Measurements from ENCODE around the gene ECT2L. TPM values are rescaled to one million over a fixed set of nuclear protein-coding genes. Genes with fewer than 3 reads are reported as not detected.

ECT2L gene, protein sequence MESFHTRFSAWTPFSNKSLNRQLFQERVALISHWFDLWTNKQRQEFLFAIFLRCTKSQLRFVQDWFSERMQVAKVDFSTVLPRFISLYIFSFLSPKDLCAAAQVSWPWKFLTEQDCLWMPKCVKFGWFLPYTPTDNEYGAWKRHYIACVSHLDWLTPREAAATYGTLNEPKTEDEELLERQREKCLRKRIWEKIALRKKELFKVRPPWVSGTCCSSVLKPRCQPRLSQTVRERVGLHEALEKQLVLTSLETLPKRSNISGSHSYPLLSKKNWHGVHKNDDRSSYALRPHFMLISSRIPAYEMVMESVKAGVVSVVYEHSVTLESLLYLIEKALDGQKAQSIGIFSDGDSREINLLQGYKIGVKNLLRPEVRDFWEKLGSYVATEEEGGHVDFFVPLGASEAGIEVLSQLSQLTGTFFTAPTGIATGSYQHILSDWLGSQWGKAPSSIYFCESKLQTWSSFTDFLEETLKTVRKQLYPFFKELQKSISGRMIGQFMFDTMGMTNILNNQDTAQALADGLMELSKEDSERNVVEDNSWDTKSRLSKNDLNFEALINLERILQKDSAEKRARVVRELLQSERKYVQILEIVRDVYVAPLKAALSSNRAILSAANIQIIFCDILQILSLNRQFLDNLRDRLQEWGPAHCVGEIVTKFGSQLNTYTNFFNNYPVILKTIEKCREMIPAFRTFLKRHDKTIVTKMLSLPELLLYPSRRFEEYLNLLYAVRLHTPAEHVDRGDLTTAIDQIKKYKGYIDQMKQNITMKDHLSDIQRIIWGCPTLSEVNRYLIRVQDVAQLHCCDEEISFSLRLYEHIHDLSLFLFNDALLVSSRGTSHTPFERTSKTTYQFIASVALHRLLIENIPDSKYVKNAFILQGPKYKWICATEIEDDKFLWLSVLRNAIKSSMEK
- not detected in 2 replicates for total RNA-seq (2016; rRNA removed; fragmentation: Illumina TruSeq; extraction: Trizol)
- 0.10 TPM in 1 of 2 replicates, not detected in the other for total RNA-seq (2016; cell fraction: cytosol; rRNA removed; fragmentation: Illumina TruSeq; extraction: Trizol; ENCODE audit: low read depth)
- total RNA-seq (2016; cell fraction: insoluble cytoplasmic fraction; rRNA removed; fragmentation: Illumina TruSeq; extraction: Trizol), result not detected in 2 replicates
- not detected in 2 replicates for total RNA-seq (2016; cell fraction: membrane; rRNA removed; fragmentation: Illumina TruSeq; extraction: Trizol)
- total RNA-seq (2016; cell fraction: nucleus; rRNA removed; fragmentation: Illumina TruSeq; extraction: Trizol), result not detected in 2 replicates
- 0.05 and 0.12 TPM in 2 replicates for polyA plus RNA-seq (2011; rRNA removed)
- not detected in 2 replicates for polyA plus RNA-seq (2011; cell fraction: cytosol; rRNA removed)
- 0.10 TPM in 2 replicates for polyA plus RNA-seq (2011; cell fraction: nucleus; rRNA removed)
- 0.05 and 0.08 TPM in 2 replicates for polyA plus RNA-seq (2012)
- not detected in 2 replicates for polyA plus RNA-seq (2016; cell fraction: cytosol; fragmentation: Illumina TruSeq; extraction: Trizol; ENCODE audit: low read depth)
- polyA plus RNA-seq (2016; cell fraction: insoluble cytoplasmic fraction; fragmentation: Illumina TruSeq; extraction: Trizol; ENCODE audit: low read depth), result not detected in 2 replicates
- polyA plus RNA-seq (2016; cell fraction: membrane; fragmentation: Illumina TruSeq; extraction: Trizol; ENCODE audit: low read depth), result not detected in 2 replicates
- not detected in 2 replicates for polyA plus RNA-seq (2016; cell fraction: nucleus; fragmentation: Illumina TruSeq; extraction: Trizol; ENCODE audit: insufficient read depth, low read depth)
- polyA minus RNA-seq (2011; rRNA and poly(A)+ RNA removed; ENCODE audit: low replicate concordance), result not detected in 2 replicates
- not detected in 2 replicates for polyA minus RNA-seq (2011; cell fraction: cytosol; rRNA and poly(A)+ RNA removed)
- polyA minus RNA-seq (2011; cell fraction: nucleus; rRNA and poly(A)+ RNA removed), result 0.26 TPM in 1 of 2 replicates, not detected in the other
- percentile 23 among the genes with signal in this experiment for Bru-seq, nascent RNA
- BruChase-seq, experiment 1, labeled RNA remaining after a 6-hour chase, result percentile 22 among the genes with signal in this experiment
- BruChase-seq, experiment 2, labeled RNA remaining after a 2-hour chase, result percentile 28 among the genes with signal in this experiment
- long read RNA-seq, experiment 1, result 0 reads
- long read RNA-seq, experiment 2, result 0 reads

DNA sequence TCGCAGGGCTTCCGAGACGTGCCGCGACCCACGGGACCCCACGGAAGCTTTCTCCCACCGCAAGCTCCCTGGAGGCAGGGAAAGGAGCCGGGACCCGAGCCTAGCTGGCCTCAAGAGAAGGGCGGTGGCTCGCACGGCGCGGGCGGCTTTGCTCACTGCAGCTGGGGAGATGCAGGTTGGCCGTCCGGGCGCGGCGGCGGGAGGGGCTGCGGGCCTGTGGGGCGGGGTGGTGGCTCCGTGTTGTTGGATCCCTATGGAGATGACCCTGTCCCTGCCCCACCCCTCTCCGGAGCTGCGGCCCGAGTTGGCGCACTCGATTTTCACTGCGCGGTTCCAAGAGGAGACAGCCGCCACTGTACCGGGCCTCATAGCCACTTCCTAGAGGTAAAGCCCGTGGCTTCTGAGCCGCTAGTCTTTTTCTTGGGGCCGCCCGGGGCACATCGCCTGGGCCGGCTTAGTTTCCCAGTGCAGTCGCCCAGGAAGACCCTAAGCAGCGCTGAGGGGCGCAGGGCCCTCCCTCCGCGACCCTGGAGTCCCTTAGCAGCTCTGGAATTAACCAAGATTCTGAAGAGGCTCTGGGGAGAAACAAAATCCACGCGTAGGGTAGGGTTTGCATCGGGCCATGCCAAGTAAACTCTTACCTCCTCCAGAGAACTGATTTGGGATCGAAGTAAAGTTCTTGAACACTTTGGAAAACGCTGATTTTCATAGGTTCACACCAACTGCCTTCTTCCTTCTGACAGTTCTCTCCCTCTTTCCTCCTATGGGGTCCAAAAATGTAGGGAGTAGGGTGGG is at the start of gene ECT2L:
Gene ECT2L, plus strand, starts transcription at position 279 of the 795 bp plus-strand sequence. CDS start 17,188 bp downstream, outside the sequence.
- Histone ChIP-seq H3K4me3 (replicated peaks in 1 of 3; ENCODE audit: insufficient read depth in 1 of 3, low read depth in 2 of 3, low read length in 3 of 3) (no peak within 1 kb of the TSS), H3K4me2 (ENCODE audit: low read depth, low read length) (no peak within 1 kb of the TSS), H3K9me3 (ENCODE audit: low read length) (no peaks in the 10 kb centered on the region), H3K27ac (ENCODE audit: extremely low read length, insufficient read depth, low read length) (no peak within 1 kb of the TSS), H3K36me3 (replicated peaks in 1 of 2; ENCODE audit: control insufficient read depth in 1 of 2, insufficient read depth in 2 of 2, low read length in 2 of 2) (no peaks in the 10 kb centered on the region), H3K79me2 (ENCODE audit: insufficient read depth, low read length) (no peaks in the 10 kb centered on the region), H3K4me1 (ENCODE audit: insufficient read depth, low read length) (no peaks in the 10 kb centered on the region), H3K27me3 (ENCODE audit: control insufficient read depth in 1 of 2, insufficient read depth in 2 of 2, low read length in 2 of 2) (no peaks in the 10 kb centered on the region), H3K9ac (ENCODE audit: insufficient read depth, low read depth, low read length) (no peak within 1 kb of the TSS), H2AFZ (ENCODE audit: low read length) (no peak within 1 kb of the TSS), H4K20me1 (ENCODE audit: insufficient read depth, low read length) (no peaks in the 10 kb centered on the region)
- WGBS (ENCODE audit: low lambda C conversion rate), result 87% methylated on average over 39 of the region's 50 CpGs
- in situ Hi-C loops (cut with HindIII; ENCODE audit: extremely low pct_ligation_motif_present, low pct_unique_long_range_greater_than_20kb) (no loop called here), intact Hi-C loops (cut with micrococcal nuclease; ENCODE audit: unreplicated experiment) (no loop called here)
- FAIRE-seq (no peak), ATAC-seq (no peak; the same call in 2 of the 3 replicates), DNase-seq (ENCODE audit: low spot score) (no peak)
- POLR2A ChIA-PET, result no interaction called here
- no TSS peak for BruUV-seq (replicated peaks)
- CTCF ChIA-PET (ENCODE audit: low intra/inter-chr PET ratio, low total read pairs), result no interaction called here
- no peak for TF ChIP-seq ZNF143 (CRISPR knock-in tag; IDR thresholded peaks at IDR 0.05)
- TF ChIP-seq AGO2 (optimal IDR thresholded peaks at IDR 0.05; ENCODE audit: low read depth, low read length), result peak; percentile 51
